H1 (cell line): Measurements from ENCODE around the gene CBARP. TPM values are rescaled to one million over a fixed set of nuclear protein-coding genes. Genes with fewer than 3 reads are reported as not detected.

Experiments used
- CTCF ChIA-PET: fragments of 300-600 bp; sonication (Branson Sonifier 250); formaldehyde crosslinking; loops from one replicate; lab custom pipeline; 2021; ENCODE audit not compliant: partially characterized antibody; lab: Charles Lee
- POLR2A ChIA-PET: fragments of 300-600 bp; sonication (Branson Sonifier 250); formaldehyde crosslinking; loops from one replicate; lab custom pipeline; 2021; ENCODE audit warnings: inconsistent platforms; ENCODE audit not compliant: partially characterized antibody; lab: Charles Lee
- DNase-seq, 2 experiments: peaks; one replicate each; pipeline versions ENCODE4 v3.0.0 to v3.0.0-alpha.2; 2010 to 2022; ENCODE audit warnings: low spot score in 2 of 2, low read depth in 1 of 2, mixed read lengths in 1 of 2
- FAIRE-seq: peaks from 2 replicates; lab custom pipeline; 2011; peaks lifted over from hg19 to GRCh38; lab: Jason Lieb, UNC
- H2AFZ ChIP-seq: 2 replicates; pipeline ENCODE4 v1.8.1; 2012; ENCODE audit warnings: low read length, inconsistent platforms
- H2AK5ac ChIP-seq: 2 replicates; pipeline ENCODE4 v1.6.1; 2013; ENCODE audit warnings: low read depth, low read length
- H2BK120ac ChIP-seq: replicated peaks from 2 replicates; pipeline ENCODE3; 2013; ENCODE audit warnings: low read depth, low read length, inconsistent platforms
- H2BK12ac ChIP-seq: 2 replicates; pipeline ENCODE4 v1.6.1; 2013; ENCODE audit warnings: low read depth, low read length
- H2BK15ac ChIP-seq: 2 replicates; pipeline ENCODE4 v1.6.1; 2013; ENCODE audit warnings: low read length
- H2BK20ac ChIP-seq: 2 replicates; pipeline ENCODE4 v1.6.1; 2013; ENCODE audit warnings: low read length
- H2BK5ac ChIP-seq: 2 replicates; pipeline ENCODE4 v1.6.1; 2013; ENCODE audit warnings: low read depth, low read length
- H3K14ac ChIP-seq: 2 replicates; pipeline ENCODE4 v1.6.1; 2013; ENCODE audit warnings: inconsistent platforms; ENCODE audit not compliant: insufficient read length
- H3K18ac ChIP-seq: 2 replicates; pipeline ENCODE4 v1.6.1; 2013; ENCODE audit warnings: low read length; ENCODE audit errors: extremely low read depth
- H3K23ac ChIP-seq: 2 replicates; pipeline ENCODE4 v1.6.1; 2013; ENCODE audit warnings: inconsistent platforms; ENCODE audit not compliant: insufficient read length
- H3K23me2 ChIP-seq: 2 replicates; pipeline ENCODE4 v1.6.1; 2013; ENCODE audit warnings: low read depth, low read length
- H3K27ac ChIP-seq: 2 replicates; pipeline ENCODE4 v1.6.1; 2011; ENCODE audit warnings: low read depth, low read length, inconsistent platforms
- H3K27me3 ChIP-seq, 4 experiments: replicated peaks in 1 of 4; 1 replicate in 1 of 4; 2 replicates in 3 of 4; pipeline versions ENCODE4 v1.6.1 to v1.8.1; 2011 to 2013; ENCODE audit warnings: low read length in 3 of 4, mild to moderate bottlenecking in 3 of 4, inconsistent platforms in 2 of 4, mixed read lengths in 2 of 4, moderate library complexity in 1 of 4; ENCODE audit not compliant: control insufficient read depth in 3 of 4, insufficient read depth in 3 of 4; ENCODE audit errors: extremely low read depth in 1 of 4
- H3K36me3 ChIP-seq, 4 experiments: 2 replicates each; pipeline versions ENCODE4 v1.6.1 to v1.8.1; 2011 to 2013; ENCODE audit warnings: mild to moderate bottlenecking in 4 of 4, low read length in 3 of 4, moderate library complexity in 2 of 4, control low read depth in 1 of 4, inconsistent platforms in 1 of 4; ENCODE audit not compliant: insufficient read depth in 4 of 4, control insufficient read depth in 2 of 4
- H3K4ac ChIP-seq: replicated peaks from 2 replicates; pipeline ENCODE3; 2013; ENCODE audit warnings: low read length, low read depth, mixed read lengths, inconsistent platforms; ENCODE audit not compliant: insufficient read length
- H3K4me1 ChIP-seq, 4 experiments: replicated peaks in 1 of 4; 1 replicate in 1 of 4; 2 replicates in 3 of 4; pipeline versions ENCODE4 v1.6.1 to v1.8.1; 2011 to 2013; ENCODE audit warnings: low read length in 3 of 4, inconsistent platforms in 2 of 4, mixed read lengths in 1 of 4; ENCODE audit not compliant: insufficient read depth in 4 of 4, control insufficient read depth in 3 of 4
- H3K4me2 ChIP-seq, 2 experiments: 2 replicates each; pipeline versions ENCODE4 v1.6.1 to v1.8.1; 2011 to 2013; ENCODE audit warnings: low read depth in 2 of 2, low read length in 2 of 2, control low read depth in 1 of 2, inconsistent platforms in 1 of 2, mild to moderate bottlenecking in 1 of 2; ENCODE audit not compliant: insufficient read depth in 1 of 2
- H3K4me3 ChIP-seq, 4 experiments: fragments of 200-600, 300-600 bp in 1 of 4; sonication (generic), shearing (Covaris generic), sonication (Bioruptor Twin) in 1 of 4; 2 replicates each; pipeline versions ENCODE4 v1.5.1 to v1.8.1; 2011 to 2016; ENCODE audit warnings: low read length in 4 of 4, low read depth in 3 of 4, control low read depth in 2 of 4, inconsistent platforms in 2 of 4, mild to moderate bottlenecking in 2 of 4, mixed read lengths in 1 of 4, moderate library complexity in 1 of 4; ENCODE audit not compliant: insufficient read depth in 2 of 4; ENCODE audit errors: extremely low read depth in 1 of 4
- H3K56ac ChIP-seq: replicated peaks from 2 replicates; pipeline ENCODE3; 2013; ENCODE audit warnings: low read depth, mild to moderate bottlenecking, mixed read lengths, low read length, inconsistent platforms; ENCODE audit not compliant: insufficient read length
- H3K79me1 ChIP-seq: 2 replicates; pipeline ENCODE4 v1.6.1; 2013; ENCODE audit warnings: low read depth, low read length, control low read depth
- H3K79me2 ChIP-seq, 2 experiments: 2 replicates each; pipeline versions ENCODE4 v1.6.1 to v1.8.1; 2012 to 2013; ENCODE audit warnings: low read length in 2 of 2, mild to moderate bottlenecking in 2 of 2, inconsistent platforms in 1 of 2; ENCODE audit not compliant: insufficient read depth in 2 of 2, control insufficient read depth in 1 of 2
- H3K9ac ChIP-seq, 4 experiments: replicated peaks in 1 of 4; 1 replicate in 1 of 4; 2 replicates in 3 of 4; pipeline versions ENCODE4 v1.6.1 to v1.8.1; 2011 to 2013; ENCODE audit warnings: low read depth in 3 of 4, low read length in 3 of 4, control low read depth in 2 of 4, mild to moderate bottlenecking in 2 of 4, moderate library complexity in 2 of 4, inconsistent platforms in 1 of 4; ENCODE audit errors: extremely low read depth in 1 of 4
- H3K9me3 ChIP-seq, 2 experiments: 2 replicates each; pipeline versions ENCODE4 v1.6.1 to v1.8.1; 2012 to 2013; ENCODE audit warnings: mild to moderate bottlenecking in 2 of 2, moderate library complexity in 2 of 2, control low read depth in 1 of 2, inconsistent platforms in 1 of 2, low read depth in 1 of 2, low read length in 1 of 2, mixed read lengths in 1 of 2; ENCODE audit not compliant: insufficient read depth in 2 of 2
- H4K20me1 ChIP-seq, 2 experiments: replicated peaks in 1 of 2; 2 replicates each; pipeline versions ENCODE3 to v1.8.1; 2011 to 2013; ENCODE audit warnings: inconsistent platforms in 2 of 2, low read length in 2 of 2, mild to moderate bottlenecking in 1 of 2; ENCODE audit not compliant: insufficient read depth in 2 of 2, control insufficient read depth in 1 of 2
- H4K5ac ChIP-seq: 2 replicates; pipeline ENCODE4 v1.6.1; 2013; ENCODE audit warnings: low read length, low read depth, mixed read lengths, inconsistent platforms; ENCODE audit not compliant: insufficient read length
- H4K8ac ChIP-seq: 2 replicates; pipeline ENCODE4 v1.8.0; 2013; ENCODE audit warnings: mild to moderate bottlenecking, moderate library complexity, low read length, inconsistent platforms; ENCODE audit not compliant: insufficient read depth; ENCODE audit errors: extremely low read depth
- H4K91ac ChIP-seq: replicated peaks from 2 replicates; pipeline ENCODE3; 2013; ENCODE audit warnings: low read length, mixed read lengths, inconsistent platforms; ENCODE audit not compliant: insufficient read length
- BACH1 ChIP-seq: IDR thresholded peaks from 2 replicates; pipeline ENCODE4 v1.6.1; 2012; ENCODE audit warnings: low read length, improper control_type of control experiment
- WGBS, 2 experiments: shearing (Covaris generic) in 1 of 2; methylation state at CpG; one replicate each; pipeline versions ENCODE4 v1.1.6 to v1.1.7; 2013 to 2015; ENCODE audit warnings: low lambda C conversion rate in 2 of 2, mixed read lengths in 2 of 2, inconsistent platforms in 1 of 2, low coverage in 1 of 2, missing lambda C conversion rate in 1 of 2; ENCODE audit not compliant: insufficient replicate concordance in 2 of 2, insufficient coverage in 1 of 2, insufficient read length in 1 of 2; ENCODE audit errors: extremely low coverage in 1 of 2, missing lambda C conversion rate in 1 of 2; 5-methylcytosine and 5-hydroxymethylcytosine counted together
- polyA plus RNA-seq, 7 experiments: library from polyadenylated mRNA; depleted of rRNA in 3 of 7; stranded (reverse) in 5 of 7; unstranded in 2 of 7; fragments of >200 nt in 5 of 7; fragments of 200-250 nt in 2 of 7; gene quantifications; 1 replicate in 5 of 7; 2 replicates in 1 of 7; 4 replicates in 1 of 7; pipeline versions ENCODE4 v1.2.1 to v1.2.3, GENCODE V29; 2011 to 2013; ENCODE audit warnings: missing spikeins in 2 of 7, mixed read lengths in 2 of 7
- total RNA-seq: library from RNA; stranded (reverse); fragmentation: NEBNext Ultra II Directional; extraction: Animal tissue kit (Norgen Biotek cat#: 25700); gene quantifications from 2 replicates; pipeline ENCODE4 v1.2.1, GENCODE V29; 2021

CBARP gene
- total and polyA plus RNA-seq, 2 of the 8 experiments (the other 6 are each of a cell fraction or from before 2014, with no cell fraction given): 4.9 to 14.7 TPM

DNA sequence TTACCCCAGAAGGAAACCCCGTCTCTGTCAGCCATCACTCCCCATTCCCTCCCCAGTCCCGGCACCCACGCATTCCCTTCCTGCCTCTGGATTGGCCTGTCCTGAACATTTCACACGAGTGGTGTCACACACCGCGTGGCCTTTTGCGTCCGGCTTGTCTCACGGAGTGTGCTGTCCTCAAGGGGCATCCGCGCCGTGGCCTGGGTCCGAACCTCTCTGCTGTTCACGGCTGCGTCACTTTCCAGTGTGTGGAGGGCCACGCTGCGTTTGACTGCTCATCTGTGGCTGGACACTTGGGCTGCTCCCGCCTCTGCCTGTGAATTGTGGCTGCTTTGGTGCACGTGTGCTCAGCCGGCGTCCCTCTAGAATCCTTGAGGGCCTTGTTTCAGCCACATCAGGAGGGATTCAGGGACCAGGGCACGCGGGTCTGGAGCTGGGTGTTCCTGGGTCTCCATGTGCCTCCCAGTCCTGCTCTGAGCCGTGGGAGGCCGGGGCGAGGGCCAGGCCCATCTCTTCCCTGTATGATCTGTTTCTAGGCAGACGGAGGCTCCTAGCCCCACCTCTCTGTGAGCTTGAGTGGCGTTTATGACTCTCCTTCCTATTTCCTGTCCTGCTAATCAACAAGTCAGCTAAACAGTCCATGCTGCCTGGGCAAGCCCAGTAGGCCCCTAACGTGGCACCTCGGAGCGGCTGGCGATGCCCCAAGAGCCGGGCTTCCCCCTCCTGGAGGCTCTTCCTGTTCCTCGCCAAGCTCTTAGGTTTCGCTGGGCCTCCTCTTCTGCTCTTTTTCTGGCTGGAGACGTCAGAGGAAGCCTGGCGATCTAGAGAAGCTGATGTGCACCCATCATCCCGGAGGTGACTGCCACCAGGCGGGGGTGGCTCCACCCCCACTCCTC lies 24.2 kb downstream of the CBARP start:
- no peak overlapping the region for H3K23ac ChIP-seq
- H3K36me3 ChIP-seq: peaks cover 0 to 8% (median 0%) of the 10 kb centered on the region in 4 experiments; a peak in 1 of 8 replicates
- no peak overlapping the region for H3K56ac ChIP-seq
- H4K8ac ChIP-seq: peak overlapping the region; percentile 38; the same call in 1 of the 2 replicates
- H2AK5ac ChIP-seq: peak overlapping the region; percentile 82; the same call in 1 of the 2 replicates
- H3K4me3 ChIP-seq: no peak overlapping the region
- no peak overlapping the region for H2BK120ac ChIP-seq
- FAIRE-seq (no peak), DNase-seq (no peak)
- H2BK5ac ChIP-seq: peak overlapping the region; percentile 73; the same call in 1 of the 2 replicates
- H3K27me3 ChIP-seq: no peaks in the 10 kb centered on the region
- H3K23me2 ChIP-seq: no peaks in the 10 kb centered on the region
- POLR2A ChIA-PET: interaction anchor here (0.6 to 3.3 kb wide), 8 partner anchors 8 to 252 kb away, joined by 3 to 16 read pairs (median 4); partner anchors contain the start of genes CIRBP and CNN2
- no peak overlapping the region for H3K4ac ChIP-seq
- H2BK12ac ChIP-seq: no peak overlapping the region
- no peak overlapping the region for H2AFZ ChIP-seq
- peak overlapping the region; percentile 81; the same call in 1 of the 2 replicates for H2BK15ac ChIP-seq
- H3K4me2 ChIP-seq: no peak overlapping the region
- no peak overlapping the region for H2BK20ac ChIP-seq
- H3K27ac ChIP-seq: peak overlapping the region; percentile 50
- H4K5ac ChIP-seq: no peak overlapping the region
- CTCF ChIA-PET: interaction anchor here (0.6 to 6.6 kb wide), 8 partner anchors 8 to 127 kb away, joined by 3 to 56 read pairs (median 3); no protein-coding TSS in a partner anchor
- peaks cover 17 to 93% of the 10 kb centered on the region in 2 experiments; a peak in 3 of 4 replicates for H3K79me2 ChIP-seq
- H3K14ac ChIP-seq: no peak overlapping the region
- WGBS, 2 experiments: 91% methylated on average over 38 of the region's 39 CpGs; no CpG with 5 or more reads in 1 of the 2 experiments
- no peaks in the 10 kb centered on the region for H3K9me3 ChIP-seq
- H3K9ac ChIP-seq: peak overlapping the region in 1 of 4 experiments; percentile 18; a peak in 2 of 7 replicates
- peak overlapping the region; percentile 10 for H4K91ac ChIP-seq
- H3K4me1 ChIP-seq: peaks cover 0 to 13% (median 7%) of the 10 kb centered on the region in 4 experiments; a peak in 4 of 7 replicates
- peaks cover 35 to 38% of the 10 kb centered on the region in 2 experiments for H4K20me1 ChIP-seq
- H3K79me1 ChIP-seq: peaks cover 27% of the 10 kb centered on the region
- H3K18ac ChIP-seq: no peak overlapping the region
- TF ChIP-seq BACH1: no peak
